ENCODE data around the gene CACNG6. TPM values are rescaled to one million over a fixed set of nuclear protein-coding genes. Genes with fewer than 3 reads are reported as not detected.

Gene CACNG6
- total RNA-seq, 1 donor from 2014 or later, result not detected

GRCh38 chr19:53983457-53984289 lies 7.8 kb upstream of the CACNG6 start:
- Mint-ChIP-seq H3K27ac (ENCODE audit: unreplicated experiment) (no peak overlapping the region), H3K4me3 (ENCODE audit: unreplicated experiment) (no peak overlapping the region), H3K4me1 (ENCODE audit: unreplicated experiment) (peaks cover 10% of the 10 kb centered on the region), H3K27me3 (ENCODE audit: unreplicated experiment) (peaks cover 30% of the 10 kb centered on the region), H3K9me3 (ENCODE audit: unreplicated experiment) (peaks cover 7% of the 10 kb centered on the region), H3K36me3 (ENCODE audit: unreplicated experiment) (no peaks in the 10 kb centered on the region)
- no peak for DNase-seq (ENCODE audit: extremely low spot score, unreplicated experiment)
- no peak for TF ChIP-seq CTCF (IDR thresholded peaks at IDR 0.05)

- Mint-ChIP-seq H3K36me3 (ENCODE audit: unreplicated experiment) (no peaks in the 10 kb centered on the region), H3K4me3 (ENCODE audit: unreplicated experiment) (no peak overlapping the region), H3K9me3 (ENCODE audit: unreplicated experiment) (peaks cover 3% of the 10 kb centered on the region), H3K27me3 (ENCODE audit: unreplicated experiment) (peaks cover 9% of the 10 kb centered on the region), H3K27ac (ENCODE audit: unreplicated experiment) (no peak overlapping the region), H3K4me1 (ENCODE audit: unreplicated experiment) (no peaks in the 10 kb centered on the region)
- TF ChIP-seq CTCF (IDR thresholded peaks at IDR 0.05), result no peak
- no peak for DNase-seq (ENCODE audit: extremely low spot score, unreplicated experiment)
Observed at GRCh38 chr19:53985863-53986262, 5.6 kb upstream of the CACNG6 start.

GRCh38 chr19:53988981-53989380 lies 2.5 kb upstream of the CACNG6 start:
- H3K4me1 Mint-ChIP-seq (ENCODE audit: unreplicated experiment), result peaks cover 9% of the 10 kb centered on the region
- no peak for TF ChIP-seq CTCF (IDR thresholded peaks at IDR 0.05)
- no peaks in the 10 kb centered on the region for H3K36me3 Mint-ChIP-seq (ENCODE audit: unreplicated experiment)
- no peak overlapping the region for H3K27ac Mint-ChIP-seq (ENCODE audit: unreplicated experiment)
- no peak for DNase-seq (ENCODE audit: extremely low spot score, unreplicated experiment)
- H3K9me3 Mint-ChIP-seq (ENCODE audit: unreplicated experiment), result no peaks in the 10 kb centered on the region
- H3K4me3 Mint-ChIP-seq (ENCODE audit: unreplicated experiment), result no peak overlapping the region
- H3K27me3 Mint-ChIP-seq (ENCODE audit: unreplicated experiment), result no peaks in the 10 kb centered on the region

- TF ChIP-seq CTCF (IDR thresholded peaks at IDR 0.05), result no peak
- no peaks in the 10 kb centered on the region for H3K27me3 Mint-ChIP-seq (ENCODE audit: unreplicated experiment)
- H3K4me1 Mint-ChIP-seq (ENCODE audit: unreplicated experiment), result peaks cover 9% of the 10 kb centered on the region
- no peak overlapping the region for H3K27ac Mint-ChIP-seq (ENCODE audit: unreplicated experiment)
- DNase-seq (ENCODE audit: extremely low spot score, unreplicated experiment), result no peak
- H3K9me3 Mint-ChIP-seq (ENCODE audit: unreplicated experiment), result no peaks in the 10 kb centered on the region
- H3K36me3 Mint-ChIP-seq (ENCODE audit: unreplicated experiment), result no peaks in the 10 kb centered on the region
- no peak overlapping the region for H3K4me3 Mint-ChIP-seq (ENCODE audit: unreplicated experiment)
Observed at GRCh38 chr19:53989600-53990533, 1.6 kb upstream of the CACNG6 start.

DNA sequence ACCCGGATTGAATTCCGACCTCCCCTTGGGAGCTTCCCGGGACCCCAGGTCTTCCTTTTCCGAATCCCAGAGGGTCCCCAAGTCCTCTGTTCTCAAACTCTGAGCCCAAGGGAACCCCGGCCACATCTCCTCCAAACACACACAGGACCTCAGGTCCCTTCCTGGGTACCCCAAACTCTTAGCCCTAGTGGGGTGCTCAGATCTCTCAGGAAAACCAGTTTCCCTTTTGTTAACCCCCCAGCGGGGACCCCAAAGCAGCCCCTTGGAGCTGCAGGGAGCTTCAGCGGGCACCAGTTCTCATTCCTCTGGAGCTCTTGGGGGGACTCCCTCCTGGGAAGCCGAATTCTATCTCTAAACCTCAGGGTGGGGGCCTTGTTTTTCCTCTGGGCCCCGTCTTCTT lies 774 bp downstream of the CACNG6 start:
- no peak for TF ChIP-seq CTCF (IDR thresholded peaks at IDR 0.05)
- peak overlapping the region; percentile 56 for H3K4me3 Mint-ChIP-seq (ENCODE audit: unreplicated experiment)
- DNase-seq (ENCODE audit: extremely low spot score, unreplicated experiment), result no peak
- peaks cover 9% of the 10 kb centered on the region for H3K4me1 Mint-ChIP-seq (ENCODE audit: unreplicated experiment)
- no peaks in the 10 kb centered on the region for H3K36me3 Mint-ChIP-seq (ENCODE audit: unreplicated experiment)
- no peak overlapping the region for H3K27ac Mint-ChIP-seq (ENCODE audit: unreplicated experiment)
- no peaks in the 10 kb centered on the region for H3K27me3 Mint-ChIP-seq (ENCODE audit: unreplicated experiment)
- H3K9me3 Mint-ChIP-seq (ENCODE audit: unreplicated experiment), result no peaks in the 10 kb centered on the region

Data from osteocyte (in vitro differentiated cells).